Duodenal mucosa (tissue), 2 donors: ENCODE data around the gene OTUD3.
"Not testable (repeated sequence)": the region's sequence is repeated elsewhere in the genome, so short reads cannot be mapped to it uniquely, and the experiment has no call there.

Experiments used
- H3K27ac ChIP-seq: one replicate; pipeline ENCODE4 v1.7.0; 2013; ENCODE audit warnings: low read depth, low read length
- H3K27me3 ChIP-seq, 2 donors: one replicate each; pipeline ENCODE4 v1.7.0; 2013; ENCODE audit warnings: low read length in 2 of 2, control low read depth in 1 of 2; ENCODE audit not compliant: insufficient read depth in 2 of 2, control insufficient read depth in 1 of 2
- H3K36me3 ChIP-seq, 2 donors: one replicate each; pipeline ENCODE4 v1.7.0; 2013; ENCODE audit warnings: low read length in 2 of 2, control low read depth in 1 of 2; ENCODE audit not compliant: insufficient read depth in 2 of 2, control insufficient read depth in 1 of 2
- H3K4me1 ChIP-seq, 2 donors: one replicate each; pipeline ENCODE4 v1.7.0; 2013; ENCODE audit warnings: low read length in 2 of 2, control low read depth in 1 of 2; ENCODE audit not compliant: insufficient read depth in 2 of 2, control insufficient read depth in 1 of 2
- H3K4me3 ChIP-seq, 2 donors: one replicate each; pipeline ENCODE4 v1.7.0; 2013; ENCODE audit warnings: low read length in 2 of 2, low read depth in 1 of 2
- H3K9ac ChIP-seq, 2 donors: one replicate each; pipeline ENCODE4 v1.7.0; 2013; ENCODE audit warnings: low read length in 2 of 2, low read depth in 1 of 2
- H3K9me3 ChIP-seq, 2 donors: one replicate each; pipeline ENCODE4 v1.7.0; 2013; ENCODE audit warnings: low read length in 2 of 2, control low read depth in 1 of 2; ENCODE audit not compliant: control insufficient read depth in 1 of 2

OTUD3 gene

GRCh38 chr1:19923953-19924346 lies 41.8 kb downstream of the OTUD3 start:
- Histone ChIP-seq H3K9me3 (no peaks in the 10 kb centered on the region), H3K27me3 (no peaks in the 10 kb centered on the region), H3K9ac (no peak overlapping the region)

GRCh38 chr1:19925342-19926070 lies 43.3 kb downstream of the OTUD3 start:
- Histone ChIP-seq H3K27ac (no peak overlapping the region), H3K36me3 (no peaks in the 10 kb centered on the region), H3K9me3 (no peaks in the 10 kb centered on the region), H3K27me3 (no peaks in the 10 kb centered on the region), H3K9ac (no peak overlapping the region), H3K4me3 (no peak overlapping the region), H3K4me1 (peaks cover 9% of the 10 kb centered on the region in 2 donors)

More at GRCh38 chr1:19923953-19924346, 41.8 kb downstream of the OTUD3 start:
- H3K27ac ChIP-seq: no peak overlapping the region
- peaks cover 9% of the 10 kb centered on the region in 2 donors for H3K4me1 ChIP-seq
- no peaks in the 10 kb centered on the region for H3K36me3 ChIP-seq
- H3K4me3 ChIP-seq: no peak overlapping the region

GRCh38 chr1:19926296-19927129 lies 44.3 kb downstream of the OTUD3 start:
- Histone ChIP-seq H3K36me3 (no peaks in the 10 kb centered on the region), H3K4me1 (peaks cover under 1% of the 10 kb centered on the region in 2 donors), H3K4me3 (no peak overlapping the region), H3K27ac (no peak overlapping the region), H3K27me3 (no peaks in the 10 kb centered on the region), H3K9me3 (peaks cover 2 to 7% of the 10 kb centered on the region in 2 donors), H3K9ac (no peak overlapping the region)

GRCh38 chr1:19927130-19927421 lies 44.9 kb downstream of the OTUD3 start:
- H3K27me3 ChIP-seq, H3K4me1 ChIP-seq, H3K9ac ChIP-seq, H3K27ac ChIP-seq, H3K36me3 ChIP-seq, H3K4me3 ChIP-seq: not testable (repeated sequence)
- H3K9me3 ChIP-seq: peaks cover 6 to 13% of the 10 kb centered on the region in 2 donors

GRCh38 chr1:19932866-19933265 lies 50.7 kb downstream of the OTUD3 start:
- no peaks in the 10 kb centered on the region for H3K27me3 ChIP-seq
- H3K4me1 ChIP-seq: no peaks in the 10 kb centered on the region
- H3K4me3 ChIP-seq: no peak overlapping the region
- no peaks in the 10 kb centered on the region for H3K36me3 ChIP-seq
- peaks cover 12 to 26% of the 10 kb centered on the region in 2 donors for H3K9me3 ChIP-seq
- no peak overlapping the region for H3K27ac ChIP-seq
- no peak overlapping the region for H3K9ac ChIP-seq

- peaks cover 12 to 26% of the 10 kb centered on the region in 2 donors for H3K9me3 ChIP-seq
- no peak overlapping the region for H3K4me3 ChIP-seq
- no peak overlapping the region for H3K9ac ChIP-seq
- no peaks in the 10 kb centered on the region for H3K36me3 ChIP-seq
- H3K4me1 ChIP-seq: no peaks in the 10 kb centered on the region
- H3K27me3 ChIP-seq: no peaks in the 10 kb centered on the region
- H3K27ac ChIP-seq: no peak overlapping the region
Measured at GRCh38 chr1:19934336-19934735, 52.1 kb downstream of the OTUD3 start.

GRCh38 chr1:19936061-19936750 lies 54.0 kb downstream of the OTUD3 start:
- Histone ChIP-seq H3K36me3 (no peaks in the 10 kb centered on the region), H3K4me1 (no peaks in the 10 kb centered on the region), H3K9me3 (peaks cover 12 to 22% of the 10 kb centered on the region in 2 donors), H3K27me3 (no peaks in the 10 kb centered on the region), H3K27ac (no peak overlapping the region), H3K9ac (no peak overlapping the region), H3K4me3 (no peak overlapping the region)

GRCh38 chr1:19938472-19938871 lies 56.3 kb downstream of the OTUD3 start:
- Histone ChIP-seq H3K4me1 (no peaks in the 10 kb centered on the region), H3K27me3 (no peaks in the 10 kb centered on the region), H3K4me3 (no peak overlapping the region), H3K27ac (no peak overlapping the region), H3K9me3 (no peaks in the 10 kb centered on the region), H3K36me3 (no peaks in the 10 kb centered on the region), H3K9ac (no peak overlapping the region)

GRCh38 chr1:19940486-19941205 lies 58.5 kb downstream of the OTUD3 start:
- no peaks in the 10 kb centered on the region for H3K36me3 ChIP-seq
- H3K27ac ChIP-seq: no peak overlapping the region
- no peak overlapping the region for H3K9ac ChIP-seq
- peaks cover 0 to 4% of the 10 kb centered on the region in 2 donors for H3K27me3 ChIP-seq
- H3K4me3 ChIP-seq: no peak overlapping the region
- H3K9me3 ChIP-seq: no peaks in the 10 kb centered on the region
- H3K4me1 ChIP-seq: no peaks in the 10 kb centered on the region
